Activated T-cell treated with anti-CD3 and anti-CD28 coated beads for 1 hour (primary cell): ENCODE data around the gene GPD2.
"Not testable (repeated sequence)": the region's sequence is repeated elsewhere in the genome, so short reads cannot be mapped to it uniquely, and the experiment has no call there.

Source experiments
- DNase-seq: peaks from one replicate; pipeline ENCODE4 v3.0.0-alpha.2; 2020; ENCODE audit warnings: low read depth

Gene GPD2

DNA sequence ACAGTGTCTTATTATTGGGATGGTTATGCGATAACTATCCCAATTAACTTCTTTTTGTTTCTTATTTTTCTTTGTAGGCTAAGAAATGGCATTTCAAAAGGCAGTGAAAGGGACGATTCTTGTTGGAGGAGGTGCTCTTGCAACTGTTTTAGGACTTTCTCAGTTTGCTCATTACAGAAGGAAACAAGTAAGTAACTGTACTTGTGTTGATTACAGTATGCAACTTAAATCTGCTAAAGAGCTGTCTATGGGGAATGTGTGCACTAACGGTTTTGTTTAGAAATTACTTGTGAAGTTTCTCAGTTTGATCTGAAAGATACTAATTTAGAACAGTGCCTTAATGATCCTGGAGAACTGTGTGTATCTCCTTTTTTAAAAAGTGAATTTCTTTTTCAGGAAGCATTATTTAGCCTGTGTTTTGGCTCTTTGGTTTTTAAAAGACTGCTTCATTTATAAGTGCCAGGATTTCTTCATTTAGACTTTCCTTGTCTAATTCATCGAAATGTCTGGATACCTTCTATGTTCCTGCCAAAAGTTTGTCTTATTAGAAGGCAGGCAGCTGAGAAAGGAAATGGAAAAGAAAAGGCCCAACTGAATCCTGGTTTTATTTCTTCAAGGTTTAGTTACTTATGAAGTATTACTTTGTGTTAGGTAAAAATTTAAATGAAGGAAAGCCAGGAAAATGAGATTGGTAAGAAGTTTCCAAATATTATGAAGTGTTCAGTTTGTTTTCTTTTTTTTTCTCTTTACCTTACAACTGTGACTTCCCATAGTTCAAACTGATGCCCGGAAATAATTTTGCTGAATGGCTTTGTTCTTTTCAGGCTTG, 40.1 kb downstream of the GPD2 start:
- DNase-seq, result no peak

DNA sequence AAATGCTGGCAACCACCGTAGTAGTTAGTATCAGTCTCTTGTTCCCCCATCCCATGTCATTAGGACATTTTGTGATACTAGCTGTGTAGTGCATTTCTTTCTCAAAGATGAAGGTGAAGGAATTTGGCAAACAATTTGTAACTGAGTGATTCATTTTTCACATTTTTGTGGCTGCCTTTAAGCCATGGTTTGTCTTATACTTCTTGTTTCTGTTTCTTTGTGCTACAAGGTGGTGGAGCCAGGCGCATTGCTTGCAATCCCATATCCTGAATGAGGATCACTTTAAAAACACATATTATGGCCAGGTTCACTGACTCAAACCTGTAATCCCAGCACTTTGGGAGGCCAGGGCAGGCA, 40.6 kb downstream of the GPD2 start:
- no peak for DNase-seq

DNA sequence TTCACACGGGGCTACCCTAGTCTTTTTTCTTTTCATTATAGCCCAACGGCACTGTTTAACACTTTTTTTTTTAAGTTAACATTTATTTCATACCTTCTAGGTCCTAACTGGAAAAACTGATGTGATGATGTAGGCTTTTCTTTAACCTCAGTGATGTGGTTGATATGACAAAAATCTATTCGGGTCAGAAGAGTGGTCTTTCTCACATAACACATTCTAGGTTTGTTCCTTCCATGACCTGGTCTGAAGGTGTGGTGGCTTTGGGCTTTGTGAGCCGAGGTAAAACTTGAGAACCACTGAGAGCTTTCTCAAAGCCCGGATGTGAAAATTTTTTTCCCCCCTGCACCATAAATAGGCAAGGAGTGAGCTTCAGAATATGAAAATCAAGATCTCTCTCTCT, 44.2 kb downstream of the GPD2 start:
- no peak for DNase-seq

DNA sequence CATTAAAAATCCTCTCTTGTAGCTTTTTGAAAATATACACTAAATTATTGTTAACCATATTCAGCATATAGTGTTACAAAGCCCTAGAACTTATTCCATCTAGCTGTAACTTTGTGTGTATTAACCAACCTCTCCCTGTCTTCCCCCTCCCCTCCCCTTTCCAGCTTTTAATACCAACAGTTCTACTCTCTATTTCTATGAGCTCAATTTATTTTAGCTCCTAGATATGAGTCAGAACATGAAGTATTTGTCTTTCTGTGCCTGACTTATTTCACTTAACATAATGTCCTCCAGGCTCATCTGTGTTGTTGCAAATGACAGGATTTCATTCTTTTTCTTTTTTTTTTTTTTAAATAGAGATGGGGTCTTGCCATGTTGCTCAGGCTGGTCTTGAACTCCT, 45.1 kb downstream of the GPD2 start:
- DNase-seq, result no peak

DNA sequence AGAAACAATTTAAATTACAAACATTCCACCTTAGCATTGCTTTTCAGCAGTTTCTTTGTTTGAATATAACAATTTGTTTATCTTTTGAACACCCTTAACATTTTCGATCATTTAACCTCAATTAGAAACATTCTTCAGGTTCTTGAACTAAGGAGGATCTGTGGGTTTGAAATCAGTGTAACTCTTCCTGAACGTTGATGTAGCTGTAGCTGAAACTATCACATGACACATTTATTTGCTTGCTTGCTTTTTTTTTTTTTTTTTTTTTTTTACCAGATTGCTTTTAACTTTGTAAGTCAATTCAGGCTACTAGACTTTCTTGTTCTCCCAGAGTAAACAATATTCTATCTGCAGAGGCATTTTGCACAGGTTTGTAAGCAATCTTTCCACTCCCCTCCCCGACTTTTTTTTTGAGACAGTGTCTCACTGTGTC, 47.6 kb downstream of the GPD2 start:
- no peak for DNase-seq

DNA sequence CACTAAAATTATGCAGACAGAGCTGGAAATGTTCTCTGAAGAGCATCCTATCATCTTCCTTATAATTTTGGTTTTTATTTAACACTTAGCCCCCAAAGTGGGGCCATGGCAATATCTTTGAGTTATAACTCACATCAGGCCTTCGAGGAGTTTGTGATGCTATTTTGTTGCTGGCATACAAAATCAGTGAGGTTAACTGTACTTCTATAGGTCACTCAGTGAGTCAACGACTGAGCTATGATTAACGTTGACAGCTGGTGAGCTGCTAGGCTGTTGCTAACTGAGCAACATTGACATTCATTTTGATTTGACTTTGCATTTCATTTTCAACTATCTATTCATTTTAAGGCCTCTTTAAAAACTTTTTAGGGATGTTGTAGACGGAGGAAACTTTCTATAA, 50.0 kb downstream of the GPD2 start:
- no peak for DNase-seq

DNA sequence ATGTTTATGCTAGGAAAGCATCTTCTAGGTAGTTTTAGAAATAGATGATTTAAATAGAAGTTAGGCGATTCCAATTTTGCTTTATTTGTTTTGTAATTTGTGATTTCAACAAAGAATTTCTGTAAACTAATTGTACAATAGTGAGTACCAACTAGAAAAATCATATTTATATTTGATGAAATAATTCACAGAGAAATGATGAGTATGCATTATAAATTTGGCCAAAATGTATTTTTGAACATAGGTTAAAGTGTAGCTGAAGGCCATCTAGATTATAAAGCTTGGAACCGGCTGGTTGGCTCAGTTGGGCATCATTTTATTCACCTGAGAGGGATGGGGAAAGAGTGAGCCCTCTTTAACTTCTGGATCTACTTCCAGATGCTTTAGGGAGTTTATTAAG, 50.4 kb downstream of the GPD2 start:
- DNase-seq, result no peak

DNA sequence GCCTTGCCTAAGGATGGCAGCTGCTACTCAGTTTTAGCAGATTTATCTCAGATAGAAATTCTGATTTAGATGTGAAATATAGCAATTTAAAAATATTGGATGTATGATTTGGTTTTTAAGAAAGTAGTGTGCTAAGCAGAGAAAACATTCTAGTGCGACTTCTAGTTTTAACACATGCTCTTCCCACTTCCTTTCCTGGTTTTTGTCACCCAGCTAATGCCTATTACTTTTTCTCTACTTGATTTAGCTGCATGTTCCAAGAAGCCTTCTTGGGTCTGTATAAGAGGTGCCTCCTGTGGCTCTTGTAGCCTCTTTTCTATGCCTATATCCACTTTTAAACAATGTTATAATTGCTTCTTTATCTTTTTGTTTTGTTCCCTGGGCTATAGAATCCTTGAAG, 53.0 kb downstream of the GPD2 start:
- DNase-seq, result no peak

DNA sequence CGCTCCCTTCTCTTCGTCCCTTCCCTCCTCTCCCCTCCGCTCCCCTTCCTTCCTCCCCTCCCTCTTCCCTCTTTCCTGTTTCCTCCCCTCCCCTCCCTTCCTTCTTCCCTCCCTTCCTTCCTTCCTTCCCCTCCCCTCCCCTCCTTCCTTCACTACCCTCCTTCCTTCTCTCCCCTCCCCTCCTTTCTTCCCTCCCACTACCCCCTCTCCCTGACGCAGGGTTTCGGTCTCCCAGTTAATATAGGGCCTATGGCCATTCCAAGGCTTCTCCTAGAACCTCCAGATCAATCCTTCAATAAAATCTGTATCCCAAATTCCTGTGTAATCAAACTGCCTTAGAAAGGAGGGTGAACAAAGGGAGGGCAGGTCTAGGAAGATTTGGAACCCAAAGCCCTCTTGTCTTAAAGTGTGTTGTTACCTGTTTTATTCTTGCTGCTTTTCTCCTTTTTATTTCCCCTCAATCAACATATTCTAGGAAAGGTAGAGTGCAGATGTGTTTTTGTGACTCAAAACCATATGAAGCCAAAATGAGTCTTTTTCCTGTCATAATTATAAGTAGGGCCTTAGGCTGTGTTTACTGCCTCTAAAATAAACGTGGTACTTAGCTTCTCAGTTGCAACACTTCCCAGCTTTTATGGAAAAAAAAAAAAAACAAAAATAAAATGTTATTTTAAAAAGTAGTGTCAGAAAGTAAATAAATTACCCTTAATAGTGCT, 53.7 kb downstream of the GPD2 start:
- no peak for DNase-seq

DNA sequence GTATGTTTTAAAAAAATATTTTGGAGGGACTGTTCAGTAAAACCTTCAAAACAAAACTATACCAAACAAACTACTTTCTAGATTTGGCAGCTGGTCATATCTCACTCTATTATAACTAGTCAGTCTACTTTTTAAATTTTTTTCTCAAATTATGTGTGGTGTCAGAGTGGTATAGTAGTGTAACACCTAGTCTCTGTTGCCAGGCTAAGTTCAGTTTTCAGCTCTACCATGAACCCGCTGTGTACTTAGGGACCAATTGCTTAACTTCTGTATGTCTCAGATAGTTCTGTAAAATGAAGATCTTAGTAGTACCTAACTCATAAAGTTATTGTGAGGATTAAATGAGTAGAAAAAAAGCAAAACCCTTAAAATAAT, 54.3 kb downstream of the GPD2 start:
- DNase-seq, result no peak

DNA sequence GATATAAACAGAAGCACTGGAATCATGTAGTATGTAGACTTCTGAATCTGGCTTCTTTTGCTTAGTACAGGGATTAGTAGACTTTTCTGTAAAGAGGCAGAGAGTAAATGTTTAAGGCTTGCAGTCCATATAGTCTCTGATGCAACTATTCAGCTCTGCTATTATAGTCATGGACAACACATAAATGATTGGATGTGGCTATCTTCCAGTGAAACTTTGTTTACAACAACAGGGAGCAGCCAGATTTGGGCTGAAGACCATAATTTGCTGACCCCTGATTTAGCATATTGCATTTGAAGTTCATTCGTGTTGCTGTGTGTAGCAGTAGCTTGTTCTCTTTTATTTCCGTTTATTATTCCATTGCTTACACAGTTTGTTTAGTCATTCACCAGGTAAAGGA, 55.0 kb downstream of the GPD2 start:
- DNase-seq, result no peak

DNA sequence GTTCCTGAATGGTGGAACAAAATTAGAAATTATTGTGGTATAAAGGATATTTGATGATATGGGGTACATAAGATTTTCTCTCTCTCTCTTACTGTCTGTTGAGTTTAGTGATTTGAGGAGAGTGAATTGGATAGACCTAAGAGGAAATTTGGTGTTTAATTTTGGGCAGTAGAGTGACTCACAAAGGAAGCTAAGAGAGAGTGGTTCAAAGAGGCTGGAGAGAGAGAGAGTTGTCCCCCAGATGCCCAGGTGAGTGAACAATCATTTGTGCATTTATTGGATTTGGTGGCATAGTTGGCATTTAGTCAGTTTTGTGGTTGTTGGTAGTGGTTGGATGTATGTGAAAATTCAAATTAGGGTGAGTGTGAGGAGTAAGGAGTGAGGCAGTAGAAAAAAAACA, 56.8 kb downstream of the GPD2 start:
- no peak for DNase-seq

DNA sequence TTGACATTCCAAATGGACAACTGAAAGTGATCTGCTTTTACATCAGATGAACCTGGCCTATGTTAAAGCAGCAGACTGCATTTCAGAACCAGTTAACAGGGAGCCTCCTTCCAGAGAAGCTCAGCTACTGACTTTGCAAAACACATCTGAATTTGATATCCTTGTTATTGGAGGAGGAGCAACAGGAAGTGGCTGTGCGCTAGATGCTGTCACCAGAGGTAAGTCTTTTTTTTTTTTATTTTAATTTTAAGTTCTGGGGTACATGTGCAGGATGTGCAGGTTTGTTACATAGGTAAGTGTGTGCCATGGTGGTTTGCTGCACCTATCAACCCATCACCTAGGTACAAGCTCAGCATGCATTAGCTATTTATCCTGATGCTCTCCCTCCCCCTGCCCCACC, 59.8 kb downstream of the GPD2 start:
- DNase-seq, result not testable (repeated sequence)

DNA sequence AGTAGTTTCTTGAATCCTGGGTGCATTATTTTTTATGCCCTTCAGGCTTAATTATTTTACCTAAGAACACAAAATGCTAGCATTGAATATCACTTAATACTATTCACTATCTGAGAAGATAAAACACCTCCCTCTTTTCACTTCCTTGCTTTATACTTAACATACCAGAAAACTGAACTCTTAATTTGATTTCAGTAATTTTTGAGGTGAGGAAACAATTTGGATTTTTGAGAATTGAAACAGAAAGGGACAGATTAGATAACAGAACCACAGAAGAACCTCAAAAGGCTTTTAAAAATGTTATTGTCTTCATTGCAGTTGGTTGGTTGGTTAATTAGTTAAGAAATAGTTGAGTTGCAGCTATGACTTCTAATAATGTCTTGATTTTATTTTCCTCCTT, 69.5 kb downstream of the GPD2 start:
- DNase-seq, result no peak

DNA sequence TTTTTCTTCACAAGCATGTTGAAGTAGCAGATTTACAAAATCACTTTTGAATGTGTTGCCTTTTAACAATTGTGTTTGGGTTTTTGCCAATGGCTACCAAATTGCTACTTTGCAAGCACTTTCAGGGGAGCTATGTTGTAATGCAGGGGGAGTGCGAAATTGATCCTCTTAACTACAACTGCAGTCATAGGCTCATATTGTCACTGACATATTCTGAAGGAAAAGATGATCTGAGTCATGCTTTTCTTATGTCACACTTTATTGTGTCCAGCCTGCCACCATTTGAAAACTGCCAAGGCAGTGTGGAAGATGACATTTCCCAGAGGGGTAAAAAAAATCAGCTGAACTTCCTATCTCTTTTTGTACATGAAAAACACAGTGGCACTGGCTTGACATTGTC, 74.9 kb downstream of the GPD2 start:
- no peak for DNase-seq

DNA sequence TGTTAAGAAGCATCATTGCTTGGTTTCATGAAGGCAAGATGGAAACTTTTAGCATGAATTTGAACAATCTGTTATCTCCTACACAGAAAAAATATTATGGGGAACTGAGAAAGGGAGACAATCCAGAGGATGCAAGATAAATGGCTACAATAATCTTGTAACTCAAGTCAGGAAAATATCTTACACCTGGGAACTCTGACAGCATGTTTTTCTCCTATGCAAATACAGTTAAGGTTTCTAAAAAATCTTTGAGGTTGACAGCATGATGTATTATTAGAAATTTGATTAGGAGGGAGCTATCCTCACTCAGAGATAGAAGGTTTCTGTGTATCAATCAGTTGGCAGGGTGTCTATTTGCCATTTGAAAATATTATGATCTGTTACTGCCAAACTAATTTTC, 75.6 kb downstream of the GPD2 start:
- no peak for DNase-seq

DNA sequence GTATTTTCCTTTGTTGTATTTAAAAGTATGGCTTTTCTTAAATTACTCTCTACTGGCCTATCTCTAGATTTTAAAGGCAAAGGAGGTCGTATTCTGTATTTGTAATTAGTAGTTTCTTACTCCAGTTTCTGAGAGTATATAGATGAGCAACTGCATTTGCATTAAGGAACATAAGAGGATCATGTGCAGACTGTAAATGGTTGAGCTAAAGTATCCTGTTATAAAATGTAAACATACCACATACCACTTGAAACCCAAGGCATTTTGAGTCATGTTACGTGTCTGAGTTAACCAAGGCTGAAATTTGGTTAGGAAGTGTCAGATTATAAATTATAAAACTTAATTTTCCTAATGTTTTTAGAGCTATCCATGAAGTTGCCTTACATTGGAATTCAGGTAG, 76.3 kb downstream of the GPD2 start:
- DNase-seq, result no peak

DNA sequence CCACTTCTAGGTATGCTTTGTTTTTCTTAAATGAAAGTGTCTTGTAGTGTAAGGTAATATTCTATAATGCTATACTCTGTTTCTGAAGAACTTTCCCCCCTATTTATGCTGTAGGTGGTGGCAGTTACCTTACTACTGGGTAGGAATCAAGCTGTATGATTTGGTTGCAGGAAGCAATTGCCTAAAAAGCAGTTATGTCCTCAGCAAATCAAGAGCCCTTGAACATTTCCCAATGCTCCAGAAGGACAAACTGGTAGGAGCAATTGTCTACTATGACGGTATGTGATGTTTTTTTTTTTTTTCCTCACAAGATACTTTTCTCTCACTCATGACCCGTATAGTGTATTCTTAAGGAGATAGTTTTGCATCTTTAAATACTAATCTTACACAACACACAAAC, 77.0 kb downstream of the GPD2 start:
- DNase-seq, result no peak

DNA sequence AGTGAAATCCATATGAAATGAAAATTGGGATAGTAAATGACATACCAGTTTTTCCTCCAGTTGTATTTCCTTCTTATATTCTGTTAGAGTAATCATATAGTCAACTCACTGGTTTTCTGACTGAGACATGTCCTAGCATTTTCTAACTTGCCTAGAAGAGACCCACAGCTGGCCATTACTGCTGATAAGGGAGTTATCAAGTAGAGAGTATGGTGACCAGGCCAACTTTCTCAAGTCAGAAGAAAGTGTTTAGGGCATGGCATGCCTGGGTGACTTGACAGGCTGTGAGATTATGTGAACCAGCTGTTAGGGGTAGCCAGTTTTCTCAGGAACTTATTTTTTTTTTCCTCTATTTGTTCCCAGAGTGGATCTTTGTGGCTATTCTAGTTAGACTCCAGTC, 81.2 kb downstream of the GPD2 start:
- no peak for DNase-seq

DNA sequence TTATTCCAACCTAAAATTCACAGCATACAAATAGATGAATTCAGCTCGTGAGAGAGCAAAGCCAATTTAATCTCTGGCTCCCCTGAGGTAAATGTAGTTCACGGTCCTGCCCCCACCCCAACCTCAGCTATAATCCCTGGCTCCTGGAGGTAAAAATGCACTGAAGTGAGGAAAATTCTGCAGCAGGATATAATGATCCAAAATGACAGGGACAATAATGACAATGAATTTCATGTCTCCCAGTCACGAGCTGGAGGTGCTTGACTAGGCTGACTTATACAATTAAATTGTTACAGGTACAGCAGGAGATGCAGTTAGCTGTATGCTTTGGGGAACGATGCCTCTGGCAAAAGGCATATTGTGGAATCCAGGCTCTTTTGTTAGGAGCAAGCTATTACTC, 82.0 kb downstream of the GPD2 start:
- no peak for DNase-seq

DNA sequence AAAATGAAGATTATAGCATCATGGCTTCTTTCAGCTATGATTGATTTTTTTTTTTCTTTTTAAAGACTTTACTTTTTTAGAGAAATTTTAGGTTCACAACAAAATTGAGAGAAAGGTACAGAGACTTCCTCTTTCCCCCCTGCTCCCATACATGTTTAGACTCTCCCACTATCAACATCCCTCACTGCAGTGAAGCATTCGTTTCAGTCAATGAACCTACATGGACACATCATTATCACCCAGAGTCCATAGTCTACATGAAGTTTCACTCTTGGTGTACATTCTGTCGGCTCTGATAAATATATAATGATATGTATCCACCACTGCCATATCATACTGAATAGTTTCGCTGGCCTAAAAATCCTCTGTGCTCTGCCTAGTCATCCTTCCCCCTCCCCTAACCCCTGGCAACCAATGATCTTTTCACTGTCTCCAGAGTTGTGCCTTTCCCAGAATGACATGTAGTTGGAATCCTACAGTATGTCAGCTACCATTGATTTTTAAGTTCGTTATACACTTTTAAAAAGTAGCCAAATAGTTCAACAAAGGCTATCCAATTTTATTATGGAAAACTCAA, 86.8 kb downstream of the GPD2 start:
- DNase-seq, result no peak

DNA sequence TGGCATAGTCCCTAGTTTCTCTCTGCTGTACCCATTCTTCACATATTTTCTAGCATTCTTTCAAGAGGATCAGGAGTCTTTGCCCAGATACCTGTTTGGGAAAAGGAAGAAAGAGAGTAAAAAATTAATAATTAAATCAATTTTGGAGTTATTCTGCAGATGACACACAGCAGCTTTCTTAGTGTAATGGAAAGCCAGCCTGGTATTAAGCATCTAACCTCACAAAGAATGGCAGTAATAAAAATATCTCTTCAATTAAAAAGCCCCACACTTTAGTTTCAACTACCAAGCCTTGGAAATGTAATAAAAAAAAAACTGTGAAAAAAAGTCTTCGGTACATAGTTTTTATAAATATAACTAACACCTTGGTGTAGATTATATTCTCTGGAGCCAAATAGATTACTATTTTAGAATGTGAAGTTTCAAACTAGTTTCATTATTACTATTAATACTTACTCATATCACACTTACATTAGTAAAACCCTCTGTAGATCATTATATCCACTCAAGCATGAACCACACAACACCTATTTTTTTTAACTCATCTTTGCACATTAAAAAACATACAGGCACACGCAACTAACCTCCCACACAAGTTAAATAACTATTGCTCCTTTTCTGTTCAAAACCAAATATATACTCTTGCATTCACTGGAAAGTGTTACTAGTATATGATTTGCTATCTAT, 90.9 kb downstream of the GPD2 start:
- no peak for DNase-seq

DNA sequence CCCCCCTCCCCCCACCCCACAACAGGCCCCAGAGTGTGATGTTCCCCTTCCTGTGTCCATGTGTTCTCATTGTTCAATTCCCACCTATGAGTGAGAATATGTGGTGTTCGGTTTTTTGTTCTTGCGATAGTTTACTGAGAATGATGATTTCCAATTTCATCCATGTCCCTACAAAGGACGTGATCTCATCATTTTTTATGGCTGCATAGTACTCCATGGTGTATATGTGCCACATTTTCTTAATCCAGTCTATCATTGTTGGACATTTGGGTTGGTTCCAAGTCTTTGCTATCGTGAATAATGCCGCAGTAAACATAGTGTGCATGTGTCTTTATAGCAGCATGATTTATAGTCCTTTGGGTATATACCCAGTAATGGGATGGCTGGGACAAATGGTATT, 92.4 kb downstream of the GPD2 start:
- DNase-seq, result not testable (repeated sequence)
